Skeletal muscle tissue (tissue), 4 donors: Measurements from ENCODE around the gene SBK3. TPM values are rescaled to one million over a fixed set of nuclear protein-coding genes. Genes with fewer than 3 reads are reported as not detected.
A peak's percentile ranks its signal among the peaks of the same experiment; 100 is the strongest.

Experiments used
- H3K27ac ChIP-seq: one replicate; pipeline ENCODE4 v1.7.0; 2013; ENCODE audit warnings: mild to moderate bottlenecking, low read depth, low read length, inconsistent platforms
- H3K27me3 ChIP-seq, 3 donors: one replicate each; pipeline ENCODE4 v1.7.0; 2013; ENCODE audit warnings: low read length in 3 of 3; ENCODE audit not compliant: control insufficient read depth in 3 of 3, insufficient read depth in 3 of 3
- H3K36me3 ChIP-seq, 3 donors: one replicate each; pipeline ENCODE4 v1.7.0; 2013; ENCODE audit warnings: low read length in 3 of 3; ENCODE audit not compliant: control insufficient read depth in 3 of 3, insufficient read depth in 3 of 3
- H3K4me1 ChIP-seq, 3 donors: one replicate each; pipeline ENCODE4 v1.7.0; 2013; ENCODE audit warnings: low read length in 3 of 3, mild to moderate bottlenecking in 3 of 3; ENCODE audit not compliant: control insufficient read depth in 3 of 3, insufficient read depth in 3 of 3
- H3K4me3 ChIP-seq, 3 donors: one replicate each; pipeline ENCODE4 v1.7.0; 2013; ENCODE audit warnings: low read length in 3 of 3
- H3K9ac ChIP-seq, 3 donors: one replicate each; pipeline ENCODE4 v1.7.0; 2013; ENCODE audit warnings: low read length in 3 of 3, mild to moderate bottlenecking in 3 of 3, moderate library complexity in 2 of 3, low read depth in 1 of 3
- H3K9me3 ChIP-seq, 3 donors: one replicate each; pipeline ENCODE4 v1.7.0; 2013; ENCODE audit warnings: low read length in 3 of 3; ENCODE audit not compliant: control insufficient read depth in 3 of 3
- total RNA-seq: library from RNA; depleted of rRNA; stranded (reverse); fragments of >200 nt; gene quantifications from one replicate; pipeline ENCODE4 v1.2.3, GENCODE V29; 2014
- donor health status: Osteomylitis.

Gene SBK3
- total RNA-seq, 1 donor from 2014 or later, result not detected

DNA sequence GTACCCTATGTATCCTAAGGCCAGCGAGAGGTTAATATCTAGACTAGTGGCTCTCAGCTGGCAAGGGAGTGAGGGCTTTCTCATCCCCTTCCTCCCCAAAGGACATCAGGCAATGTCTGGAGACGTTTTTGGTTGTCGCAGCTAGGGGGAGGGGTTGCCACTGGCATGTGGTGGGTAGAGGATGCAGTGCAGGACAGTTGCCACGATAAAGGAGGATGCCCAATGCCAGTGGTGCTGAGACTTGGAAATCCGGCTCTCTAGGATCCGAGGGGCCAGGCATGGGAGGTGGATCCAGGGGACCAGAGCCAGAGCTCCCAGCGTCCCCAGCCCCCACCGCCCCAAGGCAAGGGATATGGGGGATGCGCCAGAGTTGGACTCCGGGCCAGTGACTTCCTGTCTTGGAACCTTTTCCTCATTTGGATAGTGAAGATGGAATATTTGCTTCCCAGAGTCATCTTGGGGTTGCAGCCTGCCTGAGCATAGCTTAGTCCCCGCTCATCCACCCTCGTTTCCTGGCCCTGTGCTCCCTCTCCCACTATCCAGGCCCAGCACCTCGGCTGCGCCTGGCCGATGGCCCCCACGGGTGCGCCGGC is 52.2 kb downstream of the SBK3 start:
- peak overlapping the region in 2 of 3 donors; percentile 32 to 60 for H3K9ac ChIP-seq

GRCh38 chr19:55492362-55492944 is 52.9 kb downstream of the SBK3 start:
- Histone ChIP-seq H3K9me3 (no peaks in the 10 kb centered on the region), H3K4me1 (peaks cover 9 to 17% (median 17%) of the 10 kb centered on the region in 3 donors)

More for the DNA sequence above, 52.2 kb downstream of the SBK3 start:
- H3K4me3 ChIP-seq, result no peak overlapping the region
- peaks cover 9 to 35% (median 24%) of the 10 kb centered on the region in 3 donors for H3K27me3 ChIP-seq
- peak overlapping the region; percentile 68 for H3K27ac ChIP-seq
- H3K9me3 ChIP-seq, result no peaks in the 10 kb centered on the region
- H3K4me1 ChIP-seq, result peaks cover 6 to 13% (median 12%) of the 10 kb centered on the region in 3 donors
- no peaks in the 10 kb centered on the region for H3K36me3 ChIP-seq

DNA sequence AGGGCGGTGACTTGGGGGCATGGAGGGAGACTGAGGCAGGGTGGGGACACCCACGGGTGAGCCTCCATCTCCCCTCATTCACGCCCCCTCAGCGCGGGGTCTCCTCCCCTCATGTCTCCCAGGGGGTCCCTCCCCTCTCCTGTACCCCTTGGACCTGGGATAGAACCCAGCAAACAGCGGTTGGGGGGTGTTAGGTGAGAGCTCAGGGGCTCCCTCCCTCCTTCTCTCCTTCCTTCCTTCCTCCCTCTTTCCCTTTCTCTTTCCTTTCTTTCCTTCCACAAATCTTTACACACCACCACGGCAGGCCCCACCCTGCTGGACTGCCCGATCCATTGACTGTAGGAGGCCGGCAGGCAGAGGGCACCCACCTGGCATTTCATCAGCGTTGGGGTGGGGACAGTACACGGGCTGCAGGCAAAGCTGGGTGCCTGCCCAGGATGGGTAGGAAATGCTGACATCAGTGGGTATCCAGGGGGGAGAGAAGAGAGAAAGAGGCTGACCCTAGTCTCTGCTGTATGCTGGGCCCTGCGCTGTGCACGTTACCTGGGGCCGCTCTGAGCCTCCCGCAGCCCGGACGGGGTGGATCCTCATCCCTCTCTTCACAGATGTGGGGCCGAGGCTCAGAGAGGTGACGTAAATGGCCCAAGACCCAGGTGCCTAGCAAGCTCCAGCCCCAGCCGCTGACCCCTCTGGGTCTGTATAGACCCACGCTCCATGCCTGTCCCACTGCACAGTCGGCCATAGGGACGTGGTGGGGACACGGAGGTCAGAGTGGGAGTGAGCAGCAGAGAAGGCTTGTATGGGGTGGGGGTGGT is 53.6 kb downstream of the SBK3 start:
- Histone ChIP-seq H3K27ac (no peak overlapping the region), H3K4me1 (peaks cover 13 to 24% (median 23%) of the 10 kb centered on the region in 3 donors), H3K9me3 (no peaks in the 10 kb centered on the region), H3K9ac (no peak overlapping the region), H3K36me3 (no peaks in the 10 kb centered on the region), H3K4me3 (no peak overlapping the region), H3K27me3 (peaks cover 9 to 39% (median 24%) of the 10 kb centered on the region in 3 donors)

More at GRCh38 chr19:55492362-55492944, 52.9 kb downstream of the SBK3 start:
- H3K27ac ChIP-seq, result no peak overlapping the region
- no peak overlapping the region for H3K9ac ChIP-seq
- H3K36me3 ChIP-seq, result no peaks in the 10 kb centered on the region
- H3K27me3 ChIP-seq, result peaks cover 9 to 35% (median 24%) of the 10 kb centered on the region in 3 donors
- H3K4me3 ChIP-seq, result no peak overlapping the region

Other genes with a start within 250 kb of the SBK3 start
- gene TMEM150B, start 220.2 kb downstream of the SBK3 start, total RNA-seq, result 0.52 TPM
- gene KMT5C, start 205.7 kb downstream of the SBK3 start, total RNA-seq, result 8.9 TPM
- gene COX6B2, start 190.8 kb downstream of the SBK3 start, total RNA-seq, result not detected
- gene GARIN5B, start 182.3 kb downstream of the SBK3 start, total RNA-seq, result not detected
- not detected for gene IL11, start 175.1 kb downstream of the SBK3 start, total RNA-seq
- gene TMEM190, start 168.7 kb downstream of the SBK3 start, total RNA-seq, result not detected
- not detected for gene TMEM238, start 161.3 kb downstream of the SBK3 start, total RNA-seq
- 229 TPM for gene RPL28, start 159.6 kb downstream of the SBK3 start, total RNA-seq
- 11.0 TPM for gene UBE2S, start 137.8 kb downstream of the SBK3 start, total RNA-seq
- gene SHISA7, start 102.2 kb downstream of the SBK3 start, total RNA-seq, result not detected
- 25.1 TPM for gene ISOC2, start 83.9 kb downstream of the SBK3 start, total RNA-seq
- gene C19orf85, start 80.8 kb downstream of the SBK3 start, total RNA-seq, result not detected
- gene ZNF628, start 68.9 kb downstream of the SBK3 start, total RNA-seq, result 0.52 TPM
- gene NAT14, start 60.4 kb downstream of the SBK3 start, total RNA-seq, result 8.4 TPM
- gene SSC5D, start 57.1 kb downstream of the SBK3 start, total RNA-seq, result 17.7 TPM
- gene SBK2, start 8.4 kb downstream of the SBK3 start, total RNA-seq, result 1.0 TPM
- 1.6 TPM for gene ZNF579, start 35.3 kb upstream of the SBK3 start, total RNA-seq
- under 0.01 TPM for gene FIZ1, start 54.0 kb upstream of the SBK3 start, total RNA-seq
- gene ZNF524, start 54.7 kb upstream of the SBK3 start, total RNA-seq, result 4.7 TPM
- gene ZNF865, start 60.1 kb upstream of the SBK3 start, total RNA-seq, result 1.0 TPM
- 8.9 TPM for gene ZNF784, start 79.0 kb upstream of the SBK3 start, total RNA-seq
- 2.1 TPM for gene ZNF580, start 95.5 kb upstream of the SBK3 start, total RNA-seq
- 17.2 TPM for gene ZNF581, start 98.1 kb upstream of the SBK3 start, total RNA-seq
- gene CCDC106, start 102.7 kb upstream of the SBK3 start, total RNA-seq, result 3.1 TPM
- gene U2AF2, start 109.5 kb upstream of the SBK3 start, total RNA-seq, result 52.2 TPM
- 5.7 TPM for gene EPN1, start 129.7 kb upstream of the SBK3 start, total RNA-seq
- not detected for gene NLRP9, start 192.9 kb upstream of the SBK3 start, total RNA-seq
- 0.52 TPM for gene RFPL4A, start 213.6 kb upstream of the SBK3 start, total RNA-seq
- not detected for gene RFPL4AL1, start 223.6 kb upstream of the SBK3 start, total RNA-seq